Liver (tissue), 3 donors: Measurements from ENCODE around the gene DDX41.

ENCODE experiments used
- GABPA ChIP-seq, 2 donors: IDR thresholded peaks in 1 of 2; conservative IDR thresholded peaks in 1 of 2; 2 replicates each; pipeline ENCODE4 v1.6.1; 2016; ENCODE audit warnings: antibody characterized with exemption in 2 of 2, mild to moderate bottlenecking in 1 of 2, moderate library complexity in 1 of 2
- JUND ChIP-seq, 2 donors: IDR thresholded peaks; 2 replicates each; pipeline ENCODE4 v1.6.1; 2016; ENCODE audit warnings: antibody characterized with exemption in 2 of 2
- MAX ChIP-seq: IDR thresholded peaks from 2 replicates; pipeline ENCODE4 v1.6.1; 2016; ENCODE audit warnings: antibody characterized with exemption
- SP1 ChIP-seq: IDR thresholded peaks from 2 replicates; pipeline ENCODE4 v1.6.1; 2018; ENCODE audit warnings: antibody characterized with exemption, mild to moderate bottlenecking
- TAF1 ChIP-seq: conservative IDR thresholded peaks from 2 replicates; pipeline ENCODE4 v1.6.1; 2016; ENCODE audit warnings: antibody characterized with exemption, mild to moderate bottlenecking
- TF ChIP-seq, protein P1 (sequence below): fragments of 150-350 bp; IDR thresholded peaks from 2 replicates; pipeline ENCODE4 v1.5.1; 2017; ENCODE audit warnings: improper control_type of control experiment, low read depth, low read length; ENCODE audit not compliant: missing input control
- TF ChIP-seq, protein P2 (sequence below): IDR thresholded peaks from 2 replicates; pipeline ENCODE4 v1.6.1; 2016; ENCODE audit warnings: antibody characterized with exemption, mild to moderate bottlenecking
- donor health status: healthy.
- donor health status: healthy.

DNA sequence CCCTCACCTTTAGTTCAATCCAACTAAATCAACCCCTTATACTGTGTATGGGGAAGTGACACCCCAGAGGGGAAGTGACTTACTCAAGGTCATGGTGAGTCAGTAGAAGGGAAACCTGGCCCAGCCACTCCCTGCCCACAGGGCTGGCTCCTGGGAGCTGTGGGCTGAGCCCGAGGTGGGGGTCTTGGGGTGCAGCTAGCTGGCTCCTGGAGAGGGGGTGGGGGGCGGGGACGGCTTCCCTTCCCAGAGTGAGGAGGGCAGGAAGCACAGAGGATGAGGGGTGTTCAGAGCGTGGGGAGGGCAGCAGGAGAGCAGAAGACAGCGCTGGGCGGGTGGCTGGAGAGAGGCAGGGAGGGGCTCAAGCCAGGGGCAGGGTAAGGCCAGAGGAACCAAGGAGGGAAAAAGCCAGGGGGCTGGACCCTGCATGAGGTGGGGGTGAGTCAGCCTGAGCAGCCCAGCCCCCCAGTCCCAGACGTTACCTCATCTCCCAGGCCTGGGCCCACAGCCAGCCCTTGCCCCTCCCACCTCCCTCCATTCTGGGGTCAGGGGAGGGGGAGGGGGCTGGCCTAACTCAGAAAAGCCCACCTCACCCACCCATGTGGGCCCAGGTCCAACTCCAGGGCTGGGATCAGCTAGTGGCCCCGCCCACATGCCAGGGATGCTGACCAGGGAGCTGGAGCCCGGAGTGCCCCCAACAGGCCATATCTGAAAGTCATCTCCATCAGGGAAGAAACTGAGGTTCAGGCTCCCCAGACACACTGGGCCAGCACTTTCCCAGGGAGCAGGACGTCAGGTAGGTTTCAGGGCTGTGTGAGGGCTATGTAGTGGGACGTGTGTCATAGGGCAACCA is 22.2 kb downstream of the DDX41 start:
- TF ChIP-seq, protein P1, sequence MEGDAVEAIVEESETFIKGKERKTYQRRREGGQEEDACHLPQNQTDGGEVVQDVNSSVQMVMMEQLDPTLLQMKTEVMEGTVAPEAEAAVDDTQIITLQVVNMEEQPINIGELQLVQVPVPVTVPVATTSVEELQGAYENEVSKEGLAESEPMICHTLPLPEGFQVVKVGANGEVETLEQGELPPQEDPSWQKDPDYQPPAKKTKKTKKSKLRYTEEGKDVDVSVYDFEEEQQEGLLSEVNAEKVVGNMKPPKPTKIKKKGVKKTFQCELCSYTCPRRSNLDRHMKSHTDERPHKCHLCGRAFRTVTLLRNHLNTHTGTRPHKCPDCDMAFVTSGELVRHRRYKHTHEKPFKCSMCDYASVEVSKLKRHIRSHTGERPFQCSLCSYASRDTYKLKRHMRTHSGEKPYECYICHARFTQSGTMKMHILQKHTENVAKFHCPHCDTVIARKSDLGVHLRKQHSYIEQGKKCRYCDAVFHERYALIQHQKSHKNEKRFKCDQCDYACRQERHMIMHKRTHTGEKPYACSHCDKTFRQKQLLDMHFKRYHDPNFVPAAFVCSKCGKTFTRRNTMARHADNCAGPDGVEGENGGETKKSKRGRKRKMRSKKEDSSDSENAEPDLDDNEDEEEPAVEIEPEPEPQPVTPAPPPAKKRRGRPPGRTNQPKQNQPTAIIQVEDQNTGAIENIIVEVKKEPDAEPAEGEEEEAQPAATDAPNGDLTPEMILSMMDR: peak; percentile 2
- TF ChIP-seq TAF1: no peak
- TF ChIP-seq, protein P2, sequence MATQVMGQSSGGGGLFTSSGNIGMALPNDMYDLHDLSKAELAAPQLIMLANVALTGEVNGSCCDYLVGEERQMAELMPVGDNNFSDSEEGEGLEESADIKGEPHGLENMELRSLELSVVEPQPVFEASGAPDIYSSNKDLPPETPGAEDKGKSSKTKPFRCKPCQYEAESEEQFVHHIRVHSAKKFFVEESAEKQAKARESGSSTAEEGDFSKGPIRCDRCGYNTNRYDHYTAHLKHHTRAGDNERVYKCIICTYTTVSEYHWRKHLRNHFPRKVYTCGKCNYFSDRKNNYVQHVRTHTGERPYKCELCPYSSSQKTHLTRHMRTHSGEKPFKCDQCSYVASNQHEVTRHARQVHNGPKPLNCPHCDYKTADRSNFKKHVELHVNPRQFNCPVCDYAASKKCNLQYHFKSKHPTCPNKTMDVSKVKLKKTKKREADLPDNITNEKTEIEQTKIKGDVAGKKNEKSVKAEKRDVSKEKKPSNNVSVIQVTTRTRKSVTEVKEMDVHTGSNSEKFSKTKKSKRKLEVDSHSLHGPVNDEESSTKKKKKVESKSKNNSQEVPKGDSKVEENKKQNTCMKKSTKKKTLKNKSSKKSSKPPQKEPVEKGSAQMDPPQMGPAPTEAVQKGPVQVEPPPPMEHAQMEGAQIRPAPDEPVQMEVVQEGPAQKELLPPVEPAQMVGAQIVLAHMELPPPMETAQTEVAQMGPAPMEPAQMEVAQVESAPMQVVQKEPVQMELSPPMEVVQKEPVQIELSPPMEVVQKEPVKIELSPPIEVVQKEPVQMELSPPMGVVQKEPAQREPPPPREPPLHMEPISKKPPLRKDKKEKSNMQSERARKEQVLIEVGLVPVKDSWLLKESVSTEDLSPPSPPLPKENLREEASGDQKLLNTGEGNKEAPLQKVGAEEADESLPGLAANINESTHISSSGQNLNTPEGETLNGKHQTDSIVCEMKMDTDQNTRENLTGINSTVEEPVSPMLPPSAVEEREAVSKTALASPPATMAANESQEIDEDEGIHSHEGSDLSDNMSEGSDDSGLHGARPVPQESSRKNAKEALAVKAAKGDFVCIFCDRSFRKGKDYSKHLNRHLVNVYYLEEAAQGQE: no peak
- TF ChIP-seq SP1: no peak
- TF ChIP-seq GABPA (IDR thresholded peaks at IDR 0.05 in 1 of 2, conservative IDR thresholded peaks at IDR 0.05 in 1 of 2): no peak
- TF ChIP-seq JUND (IDR thresholded peaks at IDR 0.05): no peak
- TF ChIP-seq MAX: no peak
